Skeletal muscle satellite cell (primary cell): ENCODE results near the gene AKAP12.

Source experiments
- H3K27me3 ChIP-seq: 2 replicates; pipeline ENCODE4 v1.7.0; 2013; ENCODE audit warnings: low read length; ENCODE audit not compliant: control insufficient read depth, insufficient read depth
- H3K36me3 ChIP-seq: 2 replicates; pipeline ENCODE4 v1.7.0; 2013; ENCODE audit warnings: mild to moderate bottlenecking, control low read depth, low read length; ENCODE audit not compliant: insufficient read depth
- H3K4me1 ChIP-seq: 2 replicates; pipeline ENCODE4 v1.7.0; 2013; ENCODE audit warnings: low read length; ENCODE audit not compliant: control insufficient read depth, insufficient read depth
- H3K4me2 ChIP-seq: 2 replicates; pipeline ENCODE4 v1.7.0; 2013; ENCODE audit warnings: mild to moderate bottlenecking, low read length
- H3K4me3 ChIP-seq: 2 replicates; pipeline ENCODE4 v1.7.0; 2013; ENCODE audit warnings: low read length
- H3K9ac ChIP-seq: 2 replicates; pipeline ENCODE4 v1.7.0; 2013; ENCODE audit warnings: mild to moderate bottlenecking, low read depth, low read length, moderate library complexity
- H3K9me3 ChIP-seq: replicated peaks from 2 replicates; pipeline ENCODE4 v1.7.0; 2013; ENCODE audit warnings: mild to moderate bottlenecking, control low read depth, low read length

The AKAP12 gene

GRCh38 chr6:151317995-151318365, 78.2 kb downstream of the AKAP12 start:
- H3K9me3 ChIP-seq: no peaks in the 10 kb centered on the region
- H3K4me2 ChIP-seq: peak overlapping the region; percentile 35
- no peaks in the 10 kb centered on the region for H3K27me3 ChIP-seq
- peaks cover 14% of the 10 kb centered on the region for H3K4me1 ChIP-seq
- peak overlapping the region; percentile 14 for H3K9ac ChIP-seq
- no peaks in the 10 kb centered on the region for H3K36me3 ChIP-seq
- no peak overlapping the region for H3K4me3 ChIP-seq

GRCh38 chr6:151320140-151320539, 80.4 kb downstream of the AKAP12 start:
- Histone ChIP-seq H3K4me1 (peaks cover 31% of the 10 kb centered on the region), H3K9ac (no peak overlapping the region), H3K36me3 (peaks cover 2% of the 10 kb centered on the region), H3K9me3 (no peaks in the 10 kb centered on the region), H3K4me3 (no peak overlapping the region), H3K4me2 (no peak overlapping the region), H3K27me3 (no peaks in the 10 kb centered on the region)

- Histone ChIP-seq H3K4me3 (no peak overlapping the region), H3K4me1 (peaks cover 33% of the 10 kb centered on the region), H3K36me3 (peaks cover 2% of the 10 kb centered on the region), H3K27me3 (no peaks in the 10 kb centered on the region), H3K9ac (no peak overlapping the region), H3K9me3 (no peaks in the 10 kb centered on the region), H3K4me2 (no peak overlapping the region)
These were observed 81.7 kb downstream of the AKAP12 start for GRCh38 chr6:151321438-151321837.

DNA sequence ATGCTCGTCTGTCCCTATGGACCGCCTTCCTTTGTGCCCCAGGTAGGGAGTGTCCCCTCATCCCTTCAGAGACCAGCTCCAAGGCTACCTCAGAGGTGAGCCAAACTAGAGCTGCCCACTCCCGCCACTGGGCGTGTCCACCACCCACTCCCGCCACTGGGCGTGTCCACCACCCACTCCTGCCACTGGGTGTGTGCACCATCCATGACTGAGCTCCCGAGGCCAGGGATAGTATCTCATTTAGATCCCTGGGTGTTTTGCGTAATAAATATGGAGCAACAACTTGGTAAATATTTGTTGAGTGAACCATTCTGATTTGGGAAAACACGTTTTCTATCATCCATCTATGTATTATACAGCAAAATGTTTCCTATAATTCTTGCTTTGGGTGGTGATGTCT, 82.8 kb downstream of the AKAP12 start:
- peaks cover 26% of the 10 kb centered on the region for H3K4me1 ChIP-seq
- peaks cover 3% of the 10 kb centered on the region for H3K36me3 ChIP-seq
- no peak overlapping the region for H3K9ac ChIP-seq
- H3K4me3 ChIP-seq: no peak overlapping the region
- H3K27me3 ChIP-seq: no peaks in the 10 kb centered on the region
- H3K4me2 ChIP-seq: no peak overlapping the region
- no peaks in the 10 kb centered on the region for H3K9me3 ChIP-seq

DNA sequence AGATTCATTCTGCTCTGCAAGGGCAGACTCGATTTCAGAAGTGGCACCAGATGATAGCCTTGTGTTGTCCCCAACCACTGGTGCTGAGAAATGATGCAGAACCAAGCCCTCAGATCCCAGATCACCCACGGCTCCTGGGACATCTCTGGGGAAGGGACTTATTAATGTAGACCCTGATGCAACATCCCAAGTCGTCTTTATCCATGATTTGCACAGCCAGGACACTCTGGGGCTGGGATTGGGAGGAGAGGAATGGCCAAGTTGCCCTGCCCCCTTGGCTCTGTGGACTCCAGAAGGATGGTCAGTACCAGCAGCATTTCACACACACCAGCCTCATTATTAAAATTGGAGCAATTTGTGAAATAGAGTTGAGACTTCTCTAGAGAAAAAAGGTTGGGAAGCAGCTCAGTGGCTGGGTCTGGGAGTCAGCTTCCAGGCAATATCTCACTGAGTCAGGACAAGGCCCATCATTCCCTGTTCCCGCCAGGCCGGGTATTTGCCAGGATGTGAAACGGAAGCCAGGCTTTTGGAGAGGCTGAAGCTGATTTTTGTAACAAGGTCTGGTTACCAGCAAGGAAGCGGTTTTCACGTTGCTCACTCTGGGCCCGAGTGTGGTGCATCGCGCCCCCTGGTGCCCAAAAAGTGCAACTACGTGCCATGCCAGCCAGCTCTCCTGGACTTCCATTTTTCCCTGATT, 84.2 kb downstream of the AKAP12 start:
- Histone ChIP-seq H3K4me1 (peaks cover 18% of the 10 kb centered on the region), H3K9ac (peak overlapping the region; percentile 92), H3K27me3 (no peaks in the 10 kb centered on the region), H3K4me2 (peak overlapping the region; percentile 92), H3K9me3 (no peaks in the 10 kb centered on the region), H3K4me3 (no peak overlapping the region), H3K36me3 (peaks cover 4% of the 10 kb centered on the region)

- Histone ChIP-seq H3K27me3 (no peaks in the 10 kb centered on the region), H3K9me3 (no peaks in the 10 kb centered on the region), H3K4me2 (peak overlapping the region; percentile 92), H3K36me3 (peaks cover 6% of the 10 kb centered on the region), H3K9ac (peak overlapping the region; percentile 92), H3K4me1 (peaks cover 18% of the 10 kb centered on the region), H3K4me3 (no peak overlapping the region)
These were observed 84.7 kb downstream of the AKAP12 start for GRCh38 chr6:151324488-151324825.

DNA sequence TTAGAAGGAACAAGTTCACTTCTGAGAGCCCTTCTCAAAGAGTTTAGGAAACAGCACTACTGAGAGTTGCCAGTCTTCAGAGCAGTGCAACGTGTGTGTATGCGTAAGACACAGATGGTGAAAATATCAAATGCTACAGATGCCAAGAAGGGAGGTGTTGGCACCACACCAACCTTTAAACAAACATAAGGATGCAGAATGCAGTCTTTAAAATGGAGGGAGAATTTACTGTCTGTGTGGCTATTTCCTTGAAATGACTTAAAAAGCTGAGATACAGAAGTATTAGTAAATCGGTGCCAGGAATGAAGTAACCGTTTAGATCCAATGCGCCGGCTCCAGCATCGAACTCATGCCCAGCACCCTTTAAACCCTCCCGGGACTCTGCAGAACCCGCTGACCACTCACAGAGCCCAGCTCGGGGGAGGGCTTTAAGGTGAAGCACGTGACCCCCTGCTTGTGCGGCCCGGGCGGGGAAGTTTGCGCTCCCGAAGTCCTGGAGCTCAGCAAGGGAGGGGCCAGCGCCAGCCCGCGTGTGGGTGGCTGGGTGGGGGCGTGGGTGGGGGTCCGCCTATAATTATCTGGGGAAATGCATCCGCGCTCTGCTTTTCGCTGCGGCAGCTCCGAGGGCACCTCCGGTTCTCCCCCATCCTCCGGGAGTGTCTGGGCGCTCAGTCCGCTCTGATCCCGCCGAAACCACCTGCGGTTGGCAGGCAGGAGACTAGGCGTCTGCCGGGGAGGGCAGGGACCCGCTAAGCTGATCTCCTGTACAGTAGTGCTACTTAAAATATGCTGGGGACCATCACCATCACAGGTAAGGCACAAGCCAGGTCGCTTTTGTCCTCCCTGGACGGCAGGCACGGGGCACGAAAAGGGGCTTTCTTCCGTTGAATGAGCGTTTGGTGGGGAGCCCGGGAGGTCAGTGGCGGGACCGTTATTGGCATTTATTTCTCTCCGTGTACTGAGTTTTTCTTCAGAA, 85.6 kb downstream of the AKAP12 start:
- Histone ChIP-seq H3K36me3 (peaks cover 8% of the 10 kb centered on the region), H3K9ac (peak overlapping the region; percentile 92), H3K27me3 (no peaks in the 10 kb centered on the region), H3K4me2 (peak overlapping the region; percentile 92), H3K4me1 (peaks cover 22% of the 10 kb centered on the region), H3K4me3 (peak overlapping the region; percentile 89), H3K9me3 (no peaks in the 10 kb centered on the region)

DNA sequence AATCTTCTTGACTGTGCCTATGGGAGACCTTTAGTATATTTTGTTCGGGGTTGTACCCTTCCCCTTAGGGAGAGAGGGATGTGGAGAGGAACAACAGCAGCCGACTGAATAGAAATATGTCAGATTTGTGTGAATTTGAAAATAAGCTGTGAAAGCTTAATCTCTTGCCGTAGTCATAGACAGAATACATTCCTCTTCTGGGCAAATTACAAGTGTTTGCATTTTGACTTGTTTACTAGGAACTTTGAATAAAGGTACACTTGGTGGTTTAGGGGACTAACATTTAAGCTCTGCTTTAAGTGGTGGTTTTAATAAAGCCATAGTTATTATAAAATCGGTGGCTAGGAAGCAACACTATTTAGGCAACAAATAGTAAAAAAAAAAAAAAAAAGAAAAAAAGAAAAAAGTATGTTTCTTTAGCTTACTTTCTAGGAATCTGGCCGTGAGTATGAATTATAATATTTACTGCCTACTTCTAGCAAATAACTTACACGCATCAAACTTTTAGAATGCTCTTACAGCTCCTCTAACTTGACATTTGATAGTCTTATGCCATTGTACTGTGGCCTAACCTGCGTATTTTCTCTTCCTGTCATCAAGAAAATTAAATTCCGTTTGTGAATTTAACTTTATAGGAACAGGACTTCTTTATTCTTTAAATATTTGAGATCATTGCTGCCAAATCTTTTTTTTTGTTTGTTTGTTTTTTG, 86.5 kb downstream of the AKAP12 start:
- Histone ChIP-seq H3K4me2 (peak overlapping the region; percentile 92), H3K36me3 (peaks cover 8% of the 10 kb centered on the region), H3K27me3 (no peaks in the 10 kb centered on the region), H3K4me1 (peaks cover 22% of the 10 kb centered on the region), H3K4me3 (peak overlapping the region; percentile 89), H3K9me3 (no peaks in the 10 kb centered on the region), H3K9ac (peak overlapping the region; percentile 92)

GRCh38 chr6:151327101-151327500, 87.3 kb downstream of the AKAP12 start:
- peak overlapping the region; percentile 89 for H3K4me3 ChIP-seq
- peak overlapping the region; percentile 22 for H3K4me2 ChIP-seq
- H3K9me3 ChIP-seq: no peaks in the 10 kb centered on the region
- H3K9ac ChIP-seq: no peak overlapping the region
- H3K27me3 ChIP-seq: no peaks in the 10 kb centered on the region
- H3K36me3 ChIP-seq: peaks cover 8% of the 10 kb centered on the region
- peaks cover 22% of the 10 kb centered on the region for H3K4me1 ChIP-seq

DNA sequence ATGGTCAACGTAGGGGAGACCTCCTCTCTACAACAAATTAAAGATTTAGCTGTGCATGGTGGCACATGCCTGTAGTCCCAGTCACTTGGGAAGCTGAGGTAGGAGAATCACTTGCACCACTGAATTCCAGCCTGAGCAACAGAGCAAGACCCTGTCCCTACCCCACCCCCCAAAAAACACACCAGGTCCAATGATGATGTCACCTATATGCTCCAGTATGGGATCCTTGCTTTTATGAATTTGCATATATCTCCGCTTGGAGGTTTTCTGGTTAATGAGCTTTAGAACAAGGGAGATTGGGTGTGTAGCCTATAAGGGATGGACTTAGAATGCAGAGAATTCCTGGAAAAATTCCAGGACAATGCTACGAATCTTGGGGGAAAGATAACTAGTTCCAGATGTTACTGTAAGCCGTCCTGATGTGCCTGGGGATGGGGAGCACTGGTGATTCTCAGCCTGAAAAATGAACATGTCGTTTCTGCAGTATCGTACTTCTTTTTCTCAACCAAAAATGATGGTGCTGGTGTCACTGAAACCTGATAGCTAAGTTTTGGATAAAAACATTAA, 90.4 kb downstream of the AKAP12 start:
- Histone ChIP-seq H3K27me3 (no peaks in the 10 kb centered on the region), H3K36me3 (peaks cover 6% of the 10 kb centered on the region), H3K4me2 (no peak overlapping the region), H3K4me3 (no peak overlapping the region), H3K4me1 (peaks cover 5% of the 10 kb centered on the region), H3K9ac (no peak overlapping the region), H3K9me3 (no peaks in the 10 kb centered on the region)

GRCh38 chr6:151335930-151336329, 96.2 kb downstream of the AKAP12 start:
- H3K27me3 ChIP-seq: no peaks in the 10 kb centered on the region
- H3K36me3 ChIP-seq: peaks cover 23% of the 10 kb centered on the region
- H3K4me2 ChIP-seq: no peak overlapping the region
- H3K9me3 ChIP-seq: no peaks in the 10 kb centered on the region
- no peak overlapping the region for H3K9ac ChIP-seq
- no peaks in the 10 kb centered on the region for H3K4me1 ChIP-seq
- no peak overlapping the region for H3K4me3 ChIP-seq
